H1 (cell line): Measurements from ENCODE around the gene RFK.

Experiments
- POLR2AphosphoS5 ChIP-seq: IDR thresholded peaks from 2 replicates; pipeline ENCODE4 v1.6.1; 2011; ENCODE audit warnings: low read depth, low read length
- SP1 ChIP-seq: IDR thresholded peaks from 2 replicates; pipeline ENCODE4 v1.6.1; 2011; ENCODE audit warnings: low read depth, low read length

- TF ChIP-seq SP1 (no peak), POLR2AphosphoS5 (no peak)
Observed at GRCh38 chr9:76378367-76379073, 15.7 kb downstream of the RFK start.
